Body of pancreas (tissue), 4 donors: ENCODE measurements around the gene POT1.

Experiments
- POLR2A ChIP-seq, 3 donors: fragments of 450-650 bp; IDR thresholded peaks; one replicate each; pipeline ENCODE4 v1.6.1; 2016; ENCODE audit warnings: antibody characterized with exemption in 3 of 3, mild to moderate bottlenecking in 2 of 3
- TF ChIP-seq, protein P1 (sequence below), 7 experiments: fragments of 450-650 bp in 4 of 7; fragments of 200-600 bp in 3 of 7; sonication (generic) in 3 of 7; IDR thresholded peaks; one replicate each; pipeline ENCODE4 v1.5.1; 2016 to 2019; ENCODE audit warnings: antibody characterized with exemption in 7 of 7

- no peak for TF ChIP-seq POLR2A (IDR thresholded peaks at IDR 0.05)
- TF ChIP-seq, protein P1, sequence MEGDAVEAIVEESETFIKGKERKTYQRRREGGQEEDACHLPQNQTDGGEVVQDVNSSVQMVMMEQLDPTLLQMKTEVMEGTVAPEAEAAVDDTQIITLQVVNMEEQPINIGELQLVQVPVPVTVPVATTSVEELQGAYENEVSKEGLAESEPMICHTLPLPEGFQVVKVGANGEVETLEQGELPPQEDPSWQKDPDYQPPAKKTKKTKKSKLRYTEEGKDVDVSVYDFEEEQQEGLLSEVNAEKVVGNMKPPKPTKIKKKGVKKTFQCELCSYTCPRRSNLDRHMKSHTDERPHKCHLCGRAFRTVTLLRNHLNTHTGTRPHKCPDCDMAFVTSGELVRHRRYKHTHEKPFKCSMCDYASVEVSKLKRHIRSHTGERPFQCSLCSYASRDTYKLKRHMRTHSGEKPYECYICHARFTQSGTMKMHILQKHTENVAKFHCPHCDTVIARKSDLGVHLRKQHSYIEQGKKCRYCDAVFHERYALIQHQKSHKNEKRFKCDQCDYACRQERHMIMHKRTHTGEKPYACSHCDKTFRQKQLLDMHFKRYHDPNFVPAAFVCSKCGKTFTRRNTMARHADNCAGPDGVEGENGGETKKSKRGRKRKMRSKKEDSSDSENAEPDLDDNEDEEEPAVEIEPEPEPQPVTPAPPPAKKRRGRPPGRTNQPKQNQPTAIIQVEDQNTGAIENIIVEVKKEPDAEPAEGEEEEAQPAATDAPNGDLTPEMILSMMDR (IDR thresholded peaks at IDR 0.05) = no peak
These were observed 71.9 kb downstream of the POT1 start for GRCh38 chr7:124857672-124858235.
